H1 (cell line): ENCODE measurements around the gene GREB1. TPM values are rescaled to one million over a fixed set of nuclear protein-coding genes. Genes with fewer than 3 reads are reported as not detected.

ENCODE experiments used
- BACH1 ChIP-seq: IDR thresholded peaks from 2 replicates; pipeline ENCODE4 v1.6.1; 2012; ENCODE audit warnings: low read length, improper control_type of control experiment
- TCF12 ChIP-seq: IDR thresholded peaks from 2 replicates; pipeline ENCODE4 v1.6.1; 2011; ENCODE audit warnings: low read depth, mild to moderate bottlenecking, low read length
- polyA plus RNA-seq, 7 experiments: library from polyadenylated mRNA; depleted of rRNA in 3 of 7; stranded (reverse) in 5 of 7; unstranded in 2 of 7; fragments of >200 nt in 5 of 7; fragments of 200-250 nt in 2 of 7; gene quantifications; 1 replicate in 5 of 7; 2 replicates in 1 of 7; 4 replicates in 1 of 7; pipeline versions ENCODE4 v1.2.1 to v1.2.3, GENCODE V29; 2011 to 2013; ENCODE audit warnings: missing spikeins in 2 of 7, mixed read lengths in 2 of 7
- total RNA-seq: library from RNA; stranded (reverse); fragmentation: NEBNext Ultra II Directional; extraction: Animal tissue kit (Norgen Biotek cat#: 25700); gene quantifications from 2 replicates; pipeline ENCODE4 v1.2.1, GENCODE V29; 2021
- TF ChIP-seq, protein P1 (sequence below): IDR thresholded peaks from 2 replicates; pipeline ENCODE4 v1.6.1; 2012; ENCODE audit warnings: low read length, inconsistent platforms

GREB1 gene
- total and polyA plus RNA-seq, 2 of the 8 experiments (the other 6 are each of a cell fraction or from before 2014, with no cell fraction given): 7.9 to 43.4 TPM

DNA sequence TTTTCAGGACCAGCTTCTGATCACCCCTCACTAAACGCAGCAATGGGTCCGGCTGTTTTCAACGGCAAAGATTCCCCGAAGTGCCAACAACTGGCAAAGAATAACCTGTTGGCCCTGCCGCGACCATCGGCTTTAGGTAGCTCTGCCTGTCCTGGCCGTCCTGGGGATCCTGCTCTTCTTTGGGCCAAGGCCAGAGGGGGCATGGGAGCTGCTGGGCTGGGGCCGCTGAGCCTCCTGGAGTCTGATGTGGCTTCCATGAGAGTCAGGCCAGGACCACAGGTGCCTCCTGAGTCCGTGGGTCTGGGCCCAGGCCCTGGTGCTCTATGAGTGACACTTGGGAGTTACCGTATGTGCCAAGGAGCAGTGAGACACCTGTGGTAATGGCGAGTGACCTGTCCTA lies 46.9 kb downstream of the GREB1 start (continued):
- TF ChIP-seq, protein P1, sequence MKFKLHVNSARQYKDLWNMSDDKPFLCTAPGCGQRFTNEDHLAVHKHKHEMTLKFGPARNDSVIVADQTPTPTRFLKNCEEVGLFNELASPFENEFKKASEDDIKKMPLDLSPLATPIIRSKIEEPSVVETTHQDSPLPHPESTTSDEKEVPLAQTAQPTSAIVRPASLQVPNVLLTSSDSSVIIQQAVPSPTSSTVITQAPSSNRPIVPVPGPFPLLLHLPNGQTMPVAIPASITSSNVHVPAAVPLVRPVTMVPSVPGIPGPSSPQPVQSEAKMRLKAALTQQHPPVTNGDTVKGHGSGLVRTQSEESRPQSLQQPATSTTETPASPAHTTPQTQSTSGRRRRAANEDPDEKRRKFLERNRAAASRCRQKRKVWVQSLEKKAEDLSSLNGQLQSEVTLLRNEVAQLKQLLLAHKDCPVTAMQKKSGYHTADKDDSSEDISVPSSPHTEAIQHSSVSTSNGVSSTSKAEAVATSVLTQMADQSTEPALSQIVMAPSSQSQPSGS: no peak
- TF ChIP-seq TCF12: no peak
- no peak for TF ChIP-seq BACH1
